GM19239 (cell line): ENCODE data around the gene RBM23.
A peak's percentile ranks its signal among the peaks of the same experiment; 100 is the strongest.
"Not testable (repeated sequence)": the region's sequence is repeated elsewhere in the genome, so short reads cannot be mapped to it uniquely, and the experiment has no call there.

ENCODE experiments used
- DNase-seq: peaks from one replicate; pipeline ENCODE4 v3.0.0; 2011; ENCODE audit warnings: low spot score; ENCODE audit not compliant: insufficient read length
- FAIRE-seq: peaks from 2 replicates; lab custom pipeline; 2011; peaks lifted over from hg19 to GRCh38; lab: Jason Lieb, UNC

Gene RBM23

DNA sequence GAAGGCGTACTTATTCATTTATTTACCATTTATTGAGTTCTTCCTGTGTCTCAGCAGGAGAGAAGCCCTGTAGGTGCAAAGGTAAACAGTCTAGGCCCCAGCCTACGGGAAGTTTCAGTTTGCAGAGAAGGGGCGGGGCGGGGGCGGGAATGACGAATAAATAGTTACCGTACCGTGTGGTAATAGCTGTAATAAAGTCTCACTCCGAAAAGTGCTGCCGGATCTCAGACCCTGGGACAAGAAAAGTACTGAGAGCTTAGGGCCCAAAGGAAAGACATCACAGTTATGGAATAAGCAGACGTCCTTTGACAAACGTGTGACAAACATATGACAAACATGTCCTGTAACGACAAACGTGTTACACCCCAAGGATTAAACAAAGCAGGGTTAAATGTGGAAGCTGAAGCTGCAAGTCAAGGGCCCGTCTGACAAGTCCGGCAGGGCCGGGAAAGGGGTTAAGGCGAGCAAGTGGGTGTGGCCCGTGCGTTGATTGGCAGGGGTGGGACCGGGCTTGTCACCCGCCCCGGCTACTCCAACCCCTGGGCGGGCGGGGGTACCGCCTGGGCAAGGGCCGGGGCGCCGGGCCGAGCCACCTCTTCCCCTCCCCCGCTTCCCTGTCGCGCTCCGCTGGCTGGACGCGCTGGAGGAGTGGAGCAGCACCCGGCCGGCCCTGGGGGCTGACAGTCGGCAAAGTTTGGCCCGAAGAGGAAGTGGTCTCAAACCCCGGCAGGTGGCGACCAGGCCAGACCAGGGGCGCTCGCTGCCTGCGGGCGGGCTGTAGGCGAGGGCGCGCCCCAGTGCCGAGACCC lies 47.5 kb downstream of the RBM23 start, which contains the start of gene LRP10:
Gene LRP10, plus strand, starts transcription at position 517 of the 809 bp plus-strand sequence. CDS start 564 bp downstream, outside the sequence.
- peak; percentile 65 for DNase-seq
- peak; percentile 82 for FAIRE-seq

GRCh38 chr14:22870811-22871223 lies 48.1 kb downstream of the RBM23 start:
- no peak for FAIRE-seq
- DNase-seq = no peak

DNA sequence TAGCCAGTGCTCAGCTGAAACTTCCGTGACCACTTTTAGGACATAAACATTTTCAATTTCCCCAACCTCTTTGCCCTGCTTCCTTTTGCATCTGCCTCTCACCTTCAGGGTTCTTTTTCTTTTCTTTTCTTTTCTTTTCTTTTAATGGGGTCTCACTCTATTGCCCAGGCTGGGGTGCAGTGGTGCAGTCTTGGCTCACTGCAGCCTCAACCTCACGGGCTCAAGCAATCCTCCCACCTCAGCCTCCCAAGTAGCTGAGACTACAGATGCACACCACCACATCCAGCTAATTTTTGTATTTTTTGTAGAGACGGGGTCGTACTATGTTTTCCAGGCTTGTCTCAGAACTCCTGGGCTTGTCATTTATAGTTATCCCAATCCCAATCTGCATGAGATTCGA lies 52.1 kb downstream of the RBM23 start:
- FAIRE-seq = no peak
- no peak for DNase-seq

- DNase-seq (no peak), FAIRE-seq (no peak)
These were observed 53.2 kb downstream of the RBM23 start for GRCh38 chr14:22865424-22866405.

GRCh38 chr14:22864979-22865378 lies 54.0 kb downstream of the RBM23 start:
- FAIRE-seq (no peak), DNase-seq (no peak)

DNA sequence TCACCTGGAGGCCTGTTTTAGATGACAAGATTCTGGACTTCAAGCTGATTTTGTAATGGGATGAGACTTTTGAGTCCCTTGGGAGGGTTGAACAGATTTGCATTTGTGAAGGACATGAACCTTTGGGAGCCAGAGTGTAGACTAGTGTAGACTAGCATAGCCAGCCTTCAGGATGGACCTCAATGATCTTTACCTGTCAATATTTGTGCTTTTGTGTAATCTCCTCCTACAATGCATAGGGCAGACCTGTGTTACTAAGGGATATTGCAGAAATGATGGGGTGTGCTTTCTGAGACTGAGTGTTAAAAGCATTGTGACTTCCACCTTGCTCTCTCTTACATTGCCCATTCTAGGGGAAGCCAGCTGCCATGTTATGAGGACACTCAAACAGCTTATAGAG lies 57.3 kb downstream of the RBM23 start:
- DNase-seq = no peak

GRCh38 chr14:22860377-22860776 lies 58.6 kb downstream of the RBM23 start:
- not testable (repeated sequence) for FAIRE-seq, DNase-seq

More for the DNA sequence above, 57.3 kb downstream of the RBM23 start:
- no peak for FAIRE-seq

GRCh38 chr14:22856428-22856827 lies 62.5 kb downstream of the RBM23 start:
- DNase-seq (no peak), FAIRE-seq (no peak)

DNA sequence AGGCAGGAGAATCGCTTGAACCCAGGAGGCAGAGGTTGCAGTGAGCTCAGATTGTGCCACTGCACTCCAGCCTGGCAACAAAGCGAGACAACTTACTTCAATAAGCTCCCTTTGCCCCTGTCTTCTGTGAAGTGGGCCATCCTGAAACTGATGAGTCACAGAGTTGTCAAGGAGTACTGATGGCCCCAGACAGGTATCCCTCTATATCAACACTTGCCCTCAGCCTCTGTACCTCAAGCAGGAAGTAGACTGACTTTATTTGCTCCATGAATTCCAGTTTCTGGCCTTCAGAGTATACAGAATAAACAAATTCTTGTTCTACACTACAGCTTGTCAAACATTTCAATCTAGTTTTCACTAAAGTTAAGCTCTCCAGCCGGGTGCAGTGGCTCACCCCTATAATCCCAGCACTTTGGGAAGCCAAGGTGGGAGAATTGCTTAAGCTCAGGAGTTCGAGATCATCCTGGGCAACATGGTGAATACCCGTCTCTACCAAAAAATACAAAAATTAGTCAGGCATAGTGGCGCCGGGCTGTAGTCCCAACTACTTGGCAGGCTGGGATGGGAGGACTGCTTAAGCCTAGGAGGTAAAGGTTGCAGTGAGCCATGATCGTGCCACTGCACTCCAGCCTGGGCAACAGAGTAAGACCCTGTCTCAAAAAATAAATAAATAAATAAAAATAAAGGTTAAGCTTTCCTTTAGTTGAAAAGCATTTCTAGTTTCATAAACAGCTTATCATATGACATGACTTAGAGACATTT lies 63.8 kb downstream of the RBM23 start:
- no peak for FAIRE-seq
- DNase-seq = no peak

DNA sequence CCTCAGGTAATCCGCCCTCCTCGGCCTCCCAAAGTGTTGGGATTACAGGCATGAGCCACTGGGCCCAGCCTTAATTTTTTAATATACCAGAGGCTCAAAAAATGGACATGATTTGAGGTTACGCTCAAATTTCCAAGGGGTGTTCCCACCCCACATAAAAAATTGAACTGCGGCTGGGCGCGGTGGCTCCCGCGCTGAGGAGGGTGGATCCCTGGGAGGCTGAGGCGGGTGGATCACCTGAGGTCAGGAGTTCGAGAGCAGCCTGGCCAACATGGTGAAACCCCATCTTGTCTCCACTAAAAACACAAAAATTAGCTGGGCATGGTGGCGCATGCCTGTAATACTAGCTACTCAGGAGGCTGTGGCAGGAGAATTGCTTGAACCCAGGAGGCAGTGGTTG lies 64.7 kb downstream of the RBM23 start:
- not testable (repeated sequence) for DNase-seq, FAIRE-seq

GRCh38 chr14:22852940-22853767 lies 65.8 kb downstream of the RBM23 start:
- FAIRE-seq (peak; percentile 88), DNase-seq (peak; percentile 85)

DNA sequence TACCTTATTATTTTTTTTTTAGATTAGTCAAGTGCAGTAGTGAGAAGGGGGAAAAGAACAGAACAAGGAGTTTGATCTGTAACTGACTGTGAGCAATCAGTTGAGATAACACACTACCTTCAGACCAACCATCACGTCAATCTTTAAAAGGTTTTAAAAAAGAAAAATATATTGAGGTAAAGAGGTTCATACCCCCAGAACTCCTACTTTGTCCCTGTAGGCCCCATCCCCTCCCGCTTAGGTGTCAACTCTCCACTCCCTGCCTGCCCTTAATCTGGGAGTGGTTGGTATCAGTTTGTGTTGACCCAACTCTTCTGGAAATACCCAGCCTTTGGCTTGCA lies 66.4 kb downstream of the RBM23 start:
- DNase-seq = no peak

DNA sequence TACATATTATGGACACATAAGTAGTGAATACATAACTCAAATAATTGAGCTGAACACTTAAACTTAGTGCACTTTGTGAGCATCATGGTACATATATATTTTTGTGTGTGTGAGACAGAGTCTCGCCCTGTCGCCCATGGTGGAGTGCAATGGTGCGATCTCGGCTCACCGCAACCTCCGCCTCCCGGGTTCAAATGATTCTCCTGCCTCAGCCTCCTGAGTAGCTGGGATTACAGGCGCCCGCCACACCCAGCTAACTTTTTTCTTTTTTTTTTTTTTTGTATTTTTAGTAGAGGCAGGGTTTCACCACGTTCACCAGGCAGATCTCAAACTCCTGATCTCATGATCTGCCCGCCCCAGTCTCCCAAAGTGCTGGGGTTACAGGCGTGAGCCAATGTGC lies 66.8 kb downstream of the RBM23 start:
- FAIRE-seq, DNase-seq: not testable (repeated sequence)

More for the DNA sequence above, 66.4 kb downstream of the RBM23 start:
- no peak for FAIRE-seq

DNA sequence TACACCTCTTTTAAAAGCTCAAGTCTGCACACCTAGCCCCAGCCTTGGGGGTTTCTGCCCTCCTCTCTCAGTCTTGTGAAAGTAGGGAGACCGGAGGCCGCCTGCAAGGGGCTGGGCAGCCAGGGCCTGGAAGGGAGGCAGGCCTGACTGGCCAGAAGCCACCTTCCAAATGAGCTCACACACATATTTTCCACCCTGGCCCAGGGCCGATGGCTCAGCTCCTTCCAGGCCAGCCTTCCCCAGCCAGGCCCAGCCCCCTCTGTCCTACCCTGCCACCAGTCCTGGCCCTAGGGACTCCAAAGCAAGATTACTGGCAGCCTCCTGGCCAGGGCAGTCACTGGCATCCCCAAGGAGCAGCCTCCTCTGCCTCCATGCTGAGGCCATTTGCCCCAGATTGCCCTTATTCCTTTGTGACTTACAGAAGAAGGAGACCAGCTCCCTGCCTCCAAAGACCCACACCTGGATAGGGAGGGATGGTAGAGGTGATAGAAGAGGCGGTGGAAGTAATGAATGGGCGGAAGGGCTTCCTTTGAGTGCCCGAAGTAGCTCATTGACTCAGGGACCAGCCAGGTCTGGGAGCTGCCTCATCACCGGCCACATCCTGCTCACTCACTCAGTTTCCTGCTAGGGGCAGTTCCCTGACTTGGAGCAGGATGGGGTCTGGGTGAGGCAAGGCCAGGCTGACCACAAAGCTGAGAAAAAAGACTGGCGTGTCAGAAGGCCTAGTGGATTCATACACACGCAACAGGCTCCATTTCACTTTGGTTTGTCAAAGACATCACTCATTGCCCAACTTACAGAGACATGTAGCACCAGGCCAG lies 67.8 kb downstream of the RBM23 start:
- DNase-seq = no peak
- no peak for FAIRE-seq

GRCh38 chr14:22849212-22849819 lies 69.6 kb downstream of the RBM23 start:
- DNase-seq (no peak), FAIRE-seq (no peak)

DNA sequence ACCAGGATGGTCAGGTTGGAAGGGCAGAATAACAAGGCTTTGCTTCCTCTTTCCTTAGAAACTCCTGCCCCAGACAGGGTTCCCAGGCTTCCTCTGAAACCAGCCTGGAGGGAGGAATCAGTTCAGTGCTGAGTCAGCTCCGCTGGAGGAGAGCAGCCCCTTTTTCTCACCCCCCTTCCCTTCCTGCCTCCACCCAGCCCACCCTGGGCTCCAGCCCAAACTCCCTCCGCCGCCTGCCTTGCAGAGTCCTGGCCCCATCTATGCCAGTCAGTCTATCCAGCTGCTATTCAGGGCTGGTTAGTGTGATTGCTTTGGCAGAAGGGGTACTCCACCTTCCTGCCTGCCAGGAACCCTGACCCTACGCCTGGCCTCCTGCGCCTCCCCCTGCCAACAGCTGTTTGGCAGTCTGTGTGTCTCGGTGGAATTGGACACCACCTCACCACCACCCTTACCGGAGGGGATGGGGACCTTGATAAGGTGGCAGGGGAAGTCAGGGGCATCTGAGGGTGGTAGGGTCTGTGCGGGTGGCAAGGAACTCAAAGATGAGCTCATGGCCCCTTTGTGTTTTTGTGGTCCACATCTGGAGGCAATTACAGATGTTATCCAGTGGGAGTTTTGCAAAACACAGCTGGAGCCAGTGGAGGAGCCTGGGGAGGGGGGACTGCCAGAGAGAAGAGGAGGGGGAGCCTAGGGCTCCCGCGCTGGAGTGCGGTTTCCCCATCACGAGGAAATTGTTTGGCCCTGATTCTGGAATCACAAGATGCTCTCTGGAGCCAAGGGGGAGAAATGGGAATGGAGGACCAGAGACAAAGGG lies 70.4 kb downstream of the RBM23 start:
- no peak for DNase-seq
- FAIRE-seq = no peak

DNA sequence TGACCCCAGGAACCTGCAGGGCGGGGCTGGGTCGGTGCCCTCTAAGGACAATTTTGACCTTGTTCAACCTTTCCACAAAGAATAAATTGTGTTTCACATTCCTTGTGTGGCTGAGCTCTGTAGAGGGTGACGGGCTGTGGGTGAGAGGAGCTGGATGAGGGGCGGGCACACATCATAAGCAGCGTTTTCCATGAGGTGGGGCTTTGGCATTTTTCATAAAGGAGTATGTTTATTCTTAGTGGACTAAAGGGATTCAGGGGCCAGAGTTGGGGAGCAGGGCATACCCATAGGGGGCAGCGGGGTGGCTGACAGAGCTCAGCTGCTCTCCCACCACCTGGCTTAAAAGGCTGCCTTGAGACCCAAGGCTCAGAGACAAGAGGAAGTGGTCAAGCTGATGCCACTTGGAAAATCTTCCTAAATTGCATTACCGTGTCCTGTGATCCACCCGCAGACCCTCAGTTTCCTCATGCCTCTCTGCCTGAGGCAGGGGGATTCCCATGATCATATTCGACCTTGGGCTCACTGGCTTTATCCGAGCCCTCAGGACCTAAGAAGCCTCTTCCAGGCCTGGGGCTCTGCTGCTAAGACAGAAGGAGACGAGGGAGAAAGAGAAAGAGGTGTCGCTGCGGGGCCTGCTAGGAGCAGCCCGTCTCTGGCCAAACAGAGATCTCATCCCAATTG lies 71.1 kb downstream of the RBM23 start:
- no peak for DNase-seq

More for the DNA sequence above, 71.1 kb downstream of the RBM23 start:
- FAIRE-seq = no peak
